HG03045 (cell line): ENCODE data around the gene FRA10AC1.
"Not testable (repeated sequence)": the region's sequence is repeated elsewhere in the genome, so short reads cannot be mapped to it uniquely, and the experiment has no call there.

ENCODE experiments used
- ATAC-seq: cut with Tn5 transposase; IDR thresholded peaks from one replicate; pipeline ENCODE4 v1.9.1; 2021; ENCODE audit warnings: mild to moderate bottlenecking, moderate library complexity; ENCODE audit not compliant: unreplicated experiment

Gene FRA10AC1

GRCh38 chr10:93703841-93704240 is 1.4 kb upstream of the FRA10AC1 start:
- no peak for ATAC-seq

DNA sequence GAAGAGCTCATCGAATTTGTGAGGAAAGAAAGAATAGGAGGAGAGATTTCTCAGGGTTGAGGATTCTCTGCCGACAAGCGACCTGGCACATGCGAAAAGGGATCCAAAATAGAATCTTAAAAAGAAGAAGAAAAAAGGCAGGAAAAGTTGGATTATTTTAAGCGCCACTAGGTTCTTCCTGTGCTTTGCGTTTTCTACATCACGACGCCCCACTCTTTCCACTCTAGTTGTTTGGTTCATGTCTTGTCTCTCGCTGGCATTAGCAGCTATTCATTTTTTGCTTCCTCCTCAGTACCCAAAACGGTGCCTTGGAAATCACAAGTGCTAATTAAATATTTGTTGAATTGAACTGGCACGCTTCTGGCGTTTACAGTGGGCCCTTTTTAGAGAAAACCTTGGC is 674 bp upstream of the FRA10AC1 start:
- peak; percentile 6 for ATAC-seq

DNA sequence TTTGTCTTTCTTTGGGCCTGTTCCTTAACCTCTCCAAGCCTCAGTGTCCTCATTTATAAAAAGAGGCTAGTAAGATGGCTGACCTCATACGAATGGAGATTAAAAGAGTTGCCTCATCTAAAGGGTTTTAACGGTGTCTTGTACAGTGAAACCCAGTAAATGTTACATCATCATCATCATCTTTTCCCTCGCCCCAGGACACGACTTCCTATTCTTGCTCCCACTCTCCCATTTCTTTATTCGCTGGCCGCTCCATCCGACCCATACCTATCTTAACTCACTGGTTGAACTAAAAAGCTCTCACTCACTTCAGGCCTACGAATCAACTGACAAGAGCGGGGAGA is 554 bp downstream of the FRA10AC1 start:
- ATAC-seq: peak; percentile 20

DNA sequence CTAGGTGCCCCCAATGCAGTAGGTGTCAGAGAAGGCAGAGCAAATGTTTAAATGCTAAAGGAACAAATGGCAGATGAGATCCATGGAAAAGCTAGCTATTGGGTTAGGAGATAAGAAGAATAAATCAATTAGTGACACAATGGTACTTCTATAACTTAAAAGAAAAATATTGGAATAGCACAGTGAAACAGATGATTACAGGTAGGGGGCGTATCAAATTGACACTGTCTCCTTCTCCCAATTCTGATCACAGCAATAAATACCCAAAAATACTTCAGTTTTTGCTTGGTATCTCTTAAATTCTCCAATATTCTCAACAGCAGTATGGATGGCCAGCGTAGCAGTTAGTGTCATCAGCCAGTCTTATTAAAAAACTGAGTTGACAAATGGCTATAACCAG is 5.2 kb downstream of the FRA10AC1 start:
- ATAC-seq: no peak

DNA sequence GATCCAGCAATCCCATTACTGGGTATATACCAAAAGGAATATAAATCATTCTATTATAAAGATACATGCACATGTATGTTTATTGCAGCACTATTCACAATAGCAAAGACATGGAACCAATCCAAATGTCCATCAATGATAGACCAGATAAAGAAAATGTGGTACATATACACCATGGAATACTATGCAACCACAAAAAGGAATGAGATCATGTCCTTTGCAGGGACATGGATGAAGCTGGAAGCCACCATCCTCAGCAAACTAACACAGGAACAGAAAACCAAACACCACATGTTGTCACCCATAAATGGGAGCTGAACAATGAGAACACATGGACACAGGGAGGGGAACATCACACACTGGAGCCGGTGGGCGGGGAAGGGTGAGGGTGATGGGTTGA is 5.8 kb downstream of the FRA10AC1 start:
- not testable (repeated sequence) for ATAC-seq

GRCh38 chr10:93695740-93696139 is 6.7 kb downstream of the FRA10AC1 start:
- ATAC-seq: no peak

GRCh38 chr10:93687737-93688136 is 14.7 kb downstream of the FRA10AC1 start:
- no peak for ATAC-seq

- no peak for ATAC-seq
Measured at GRCh38 chr10:93680412-93681047, 21.9 kb downstream of the FRA10AC1 start.

GRCh38 chr10:93678805-93679587 is 23.4 kb downstream of the FRA10AC1 start:
- ATAC-seq: no peak

- no peak for ATAC-seq
Measured at GRCh38 chr10:93678386-93678785, 24.0 kb downstream of the FRA10AC1 start.

DNA sequence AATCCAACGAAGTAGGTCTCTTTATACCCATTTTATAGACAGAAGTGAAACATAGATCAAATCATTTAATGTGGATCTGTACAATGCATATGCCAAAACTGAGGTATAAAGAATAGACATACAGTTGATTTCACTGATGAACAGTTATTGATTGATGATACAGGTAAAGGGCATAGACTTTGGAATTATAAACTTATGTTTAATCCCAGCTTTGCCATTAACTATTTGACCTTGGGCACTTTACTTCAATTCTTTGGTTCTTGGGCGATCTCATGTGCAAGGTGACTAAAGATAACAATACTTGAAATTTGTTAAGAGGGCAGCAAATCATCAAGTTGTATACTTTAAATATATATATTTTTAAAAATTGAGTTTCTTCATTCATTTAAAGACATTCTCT is 28.6 kb downstream of the FRA10AC1 start:
- no peak for ATAC-seq

- no peak for ATAC-seq
Measured at GRCh38 chr10:93672890-93673289, 29.5 kb downstream of the FRA10AC1 start.

GRCh38 chr10:93672022-93672678 is 30.2 kb downstream of the FRA10AC1 start:
- ATAC-seq: no peak

- ATAC-seq: no peak
Measured at GRCh38 chr10:93671042-93671441, 31.4 kb downstream of the FRA10AC1 start.

DNA sequence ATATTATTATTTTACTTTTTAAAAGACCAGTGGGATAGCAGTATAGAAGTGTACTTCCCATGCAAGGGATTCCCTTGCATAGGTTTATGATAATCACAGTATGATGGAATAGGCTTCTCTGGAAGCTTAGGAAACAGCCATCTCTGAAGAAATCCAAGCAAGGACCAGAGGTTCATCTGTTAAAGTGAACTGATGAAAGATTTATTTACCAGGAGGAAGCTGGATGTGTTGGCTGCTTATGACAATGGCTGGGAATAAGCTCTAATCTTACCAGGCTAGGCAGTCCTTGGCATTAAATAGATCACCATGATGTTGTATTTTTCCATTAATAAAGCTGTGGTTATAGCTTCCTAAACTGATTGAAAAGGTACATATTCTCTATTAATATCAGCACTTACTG is 32.0 kb downstream of the FRA10AC1 start:
- no peak for ATAC-seq

GRCh38 chr10:93667795-93668194 is 34.6 kb downstream of the FRA10AC1 start:
- no peak for ATAC-seq

GRCh38 chr10:93666030-93666429 is 36.4 kb downstream of the FRA10AC1 start:
- ATAC-seq: no peak

GRCh38 chr10:93657757-93658156 is 44.6 kb downstream of the FRA10AC1 start:
- ATAC-seq: no peak

- ATAC-seq: no peak
Measured at GRCh38 chr10:93656155-93656554, 46.2 kb downstream of the FRA10AC1 start.

- ATAC-seq: no peak
Measured at GRCh38 chr10:93654201-93654600, 48.2 kb downstream of the FRA10AC1 start.

GRCh38 chr10:93652857-93653256 is 49.5 kb downstream of the FRA10AC1 start:
- ATAC-seq: no peak

GRCh38 chr10:93639791-93640190 is 62.6 kb downstream of the FRA10AC1 start:
- ATAC-seq: no peak
